Transverse colon (tissue), 3 donors: ENCODE results near the gene TERB1.

Experiments used
- CTCF ChIP-seq, 5 experiments: fragments of 200-600 bp in 3 of 5; fragments of 450-650 bp in 2 of 5; sonication (generic) in 3 of 5; IDR thresholded peaks; 1 replicate in 2 of 5; 2 replicates in 3 of 5; pipeline ENCODE4 v1.5.1; 2016 to 2017; ENCODE audit warnings: antibody characterized with exemption in 5 of 5, inconsistent platforms in 3 of 5, mild to moderate bottlenecking in 2 of 5, moderate library complexity in 1 of 5
- POLR2A ChIP-seq: fragments of 450-650 bp; IDR thresholded peaks from one replicate; pipeline ENCODE4 v1.6.1; 2016; ENCODE audit warnings: antibody characterized with exemption, mild to moderate bottlenecking, moderate library complexity

GRCh38 chr16:66849549-66849948, 48.2 kb upstream of the TERB1 start:
- TF ChIP-seq POLR2A (no peak), CTCF (IDR thresholded peaks at IDR 0.05) (no peak)
